Measurements from ENCODE around the gene SPEM1.
"Not testable (repeated sequence)": the region's sequence is repeated elsewhere in the genome, so short reads cannot be mapped to it uniquely, and the experiment has no call there.

The SPEM1 gene

DNA sequence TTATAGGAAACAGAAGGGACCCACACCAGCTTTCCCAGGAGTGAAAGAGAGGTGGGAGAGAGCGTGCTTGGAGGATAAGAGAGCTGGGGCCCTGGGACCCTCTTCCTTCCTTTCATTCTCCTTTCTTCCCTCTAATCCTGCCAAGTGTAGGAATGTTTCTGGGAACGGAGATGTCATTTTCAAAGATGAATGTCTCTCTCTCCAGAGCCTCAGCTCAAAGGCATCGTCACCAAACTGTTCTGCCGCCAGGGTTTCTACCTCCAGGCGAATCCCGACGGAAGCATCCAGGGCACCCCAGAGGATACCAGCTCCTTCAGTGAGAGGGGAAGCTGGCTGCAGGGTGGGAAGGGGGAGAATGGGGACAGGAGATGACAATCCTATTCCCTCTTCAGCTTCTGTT, 21.1 kb downstream of the SPEM1 start:
- DNase-seq (ENCODE audit: low read depth), result no peak

DNA sequence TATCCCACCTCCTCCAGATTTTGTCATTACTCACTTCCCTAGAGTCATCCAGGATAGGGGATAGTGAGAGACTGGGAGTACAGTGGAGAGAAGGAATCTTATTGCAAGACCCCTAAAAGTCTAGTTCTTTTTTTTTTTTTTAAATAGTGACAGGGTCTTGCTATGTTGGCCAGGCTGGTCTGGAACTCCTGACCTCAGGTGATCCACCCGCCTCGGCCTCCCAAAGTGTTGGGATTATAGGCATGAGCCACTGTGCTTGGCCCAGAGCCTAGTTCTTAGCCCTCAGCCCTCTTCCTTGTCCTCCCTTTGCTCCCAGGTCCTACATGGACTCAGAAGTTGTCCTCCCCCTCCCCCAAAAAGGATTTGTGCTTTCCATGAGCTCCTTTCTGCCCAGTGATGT, 22.0 kb downstream of the SPEM1 start:
- DNase-seq (ENCODE audit: low read depth), result no peak

DNA sequence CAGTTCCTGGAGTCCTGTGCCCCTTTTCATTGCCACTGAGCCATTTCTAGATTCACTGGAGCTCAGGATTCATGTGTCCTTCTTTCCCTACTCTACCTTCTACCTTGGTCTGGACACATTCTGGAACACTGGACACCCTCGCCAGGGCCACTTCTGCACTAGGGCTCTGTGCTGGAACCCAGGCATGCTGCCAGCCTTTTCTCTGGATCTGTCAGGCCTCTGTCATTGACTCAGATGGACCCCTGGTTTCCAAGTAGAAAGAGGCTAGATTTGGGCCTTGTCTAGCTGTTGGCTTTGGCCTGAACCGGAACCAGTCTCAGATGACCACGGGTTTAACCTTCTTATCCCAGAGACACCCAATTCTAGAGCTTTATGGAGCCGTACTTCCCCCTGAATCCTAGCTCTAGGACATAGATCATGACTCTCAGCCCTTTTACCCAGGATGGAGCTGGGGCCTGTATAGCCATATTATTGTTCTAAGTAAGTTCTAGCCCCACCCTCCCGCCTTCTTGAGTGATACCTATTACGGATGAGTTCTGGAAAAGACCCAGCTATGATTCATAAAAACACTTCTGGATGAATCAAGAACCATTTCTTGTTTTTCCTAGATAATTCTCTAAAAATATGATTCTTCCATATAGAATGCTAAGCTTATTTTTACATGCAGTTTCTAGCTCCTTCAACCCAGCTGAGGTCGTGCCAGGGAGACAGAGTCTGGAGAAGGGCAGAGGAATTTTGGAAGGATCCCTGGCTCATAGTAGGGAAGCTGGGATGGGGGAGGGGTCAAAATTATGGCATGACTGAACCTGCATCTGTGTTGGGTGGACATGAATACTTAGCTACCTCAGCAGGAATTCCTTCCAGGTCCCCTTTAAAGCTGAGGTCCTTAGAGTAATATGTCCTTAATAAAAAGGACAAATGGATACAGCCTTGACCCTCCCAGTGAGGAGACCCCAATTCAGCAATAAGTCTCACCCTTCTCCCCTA, 23.7 kb downstream of the SPEM1 start:
- no peak for DNase-seq (ENCODE audit: low read depth)

DNA sequence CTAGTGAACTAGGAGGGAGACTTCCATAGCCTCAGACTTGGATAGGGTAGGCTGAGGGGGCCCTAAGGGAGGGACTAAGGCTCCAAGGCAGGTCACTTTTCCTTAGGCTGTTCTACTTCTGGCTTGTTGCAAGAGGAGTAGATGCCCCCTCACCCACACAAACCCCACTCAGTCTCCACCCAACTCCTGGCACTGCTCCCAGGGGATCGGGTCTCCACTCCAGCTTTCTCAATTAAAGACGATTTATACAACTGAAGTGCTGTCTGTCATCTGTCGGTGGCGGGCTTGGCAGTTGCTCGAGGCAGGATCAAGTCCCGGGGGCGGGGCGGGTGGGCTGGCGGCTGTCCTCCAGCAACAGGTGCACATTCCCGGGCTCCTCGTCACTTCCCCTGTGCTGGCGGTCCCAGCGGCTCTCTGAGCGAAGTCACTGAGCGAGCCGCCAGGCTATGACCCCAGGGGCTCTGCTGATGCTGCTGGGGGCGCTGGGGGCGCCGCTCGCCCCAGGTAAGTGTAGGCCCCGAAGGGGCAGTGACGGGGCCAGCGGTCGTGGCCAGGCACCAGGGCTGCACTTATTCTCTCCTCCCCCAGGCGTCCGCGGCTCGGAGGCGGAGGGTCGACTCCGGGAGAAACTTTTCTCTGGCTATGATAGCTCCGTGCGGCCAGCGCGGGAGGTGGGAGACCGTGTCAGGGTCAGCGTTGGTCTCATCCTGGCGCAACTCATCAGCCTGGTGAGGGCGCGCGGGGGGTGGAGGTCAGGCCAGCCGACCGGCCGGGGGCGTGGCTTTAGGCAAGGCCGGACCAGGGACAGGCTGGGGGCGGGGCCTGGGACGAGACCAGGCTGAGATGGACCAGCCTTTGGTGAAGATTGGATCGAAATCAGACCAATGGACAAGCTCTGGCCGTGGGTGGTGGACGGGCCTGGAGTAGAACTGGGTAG, 24.8 kb downstream of the SPEM1 start, which contains the start of gene CHRNB1:
Gene CHRNB1, plus strand, starts transcription at position 380 of the 937 bp plus-strand sequence. Its CDS starts 67 bp downstream, at position 447.
- no peak for DNase-seq (ENCODE audit: low read depth)

DNA sequence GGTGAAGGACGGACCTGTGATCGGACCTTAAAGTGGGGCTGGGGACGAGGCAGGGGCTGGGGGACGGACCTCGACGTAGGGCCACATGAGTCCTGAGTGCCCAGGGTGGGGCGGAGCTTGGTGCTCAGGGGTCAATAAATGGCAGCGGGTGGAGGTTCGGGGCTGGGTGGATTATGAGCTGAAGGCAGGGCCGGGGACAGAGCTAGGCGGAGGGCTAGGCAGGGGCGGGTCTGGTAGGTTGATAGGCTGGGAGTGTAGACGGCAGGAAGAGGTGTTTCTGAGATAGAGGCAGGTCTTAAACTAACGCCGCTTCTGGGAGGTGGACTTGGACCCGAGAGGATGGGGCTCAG, 25.5 kb downstream of the SPEM1 start:
- DNase-seq (ENCODE audit: low read depth), result no peak

DNA sequence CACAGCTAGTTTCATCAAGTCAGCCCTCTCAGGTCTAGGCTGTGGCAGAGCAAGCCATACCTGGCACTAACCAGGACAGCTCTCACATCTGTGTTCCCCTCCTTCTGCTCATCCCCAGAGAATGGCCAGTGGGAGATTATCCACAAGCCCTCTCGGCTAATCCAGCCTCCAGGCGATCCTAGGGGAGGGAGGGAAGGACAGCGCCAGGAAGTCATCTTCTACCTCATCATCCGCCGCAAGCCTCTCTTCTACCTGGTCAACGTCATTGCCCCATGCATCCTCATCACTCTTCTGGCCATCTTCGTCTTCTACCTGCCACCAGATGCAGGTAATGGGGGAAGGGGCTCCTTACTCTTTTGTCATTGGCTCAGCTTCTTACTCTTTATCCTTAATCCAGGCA, 28.3 kb downstream of the SPEM1 start:
- DNase-seq (ENCODE audit: low read depth), result no peak

DNA sequence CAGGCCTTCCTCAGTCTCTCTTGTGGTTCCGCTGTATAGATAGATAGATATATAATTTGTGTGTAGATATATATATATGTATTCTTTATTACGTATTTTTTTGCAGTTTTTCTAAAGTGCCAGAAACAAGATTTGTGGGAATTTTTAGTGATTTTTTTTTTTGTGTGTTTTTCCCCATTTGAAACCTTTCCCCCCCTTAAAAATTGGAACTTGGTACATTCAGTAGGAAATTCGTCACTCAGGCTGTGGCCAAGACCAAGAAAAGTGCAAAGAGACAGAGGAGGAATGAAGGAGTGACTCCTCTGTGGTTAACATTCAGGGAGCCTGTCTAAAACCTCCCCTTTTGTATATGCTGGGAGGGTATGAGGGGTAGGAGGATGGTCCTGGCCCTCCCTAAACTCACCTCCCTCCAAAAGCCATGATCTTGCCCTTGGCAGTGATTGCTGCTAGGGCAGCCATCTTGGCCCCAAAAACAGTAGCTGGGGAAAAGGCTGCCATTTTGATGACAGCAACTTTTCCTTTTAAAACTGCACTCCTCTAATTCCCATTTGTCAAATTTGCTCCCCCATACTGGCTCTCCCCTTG, 39.9 kb downstream of the SPEM1 start:
- no peak for DNase-seq (ENCODE audit: low read depth)

DNA sequence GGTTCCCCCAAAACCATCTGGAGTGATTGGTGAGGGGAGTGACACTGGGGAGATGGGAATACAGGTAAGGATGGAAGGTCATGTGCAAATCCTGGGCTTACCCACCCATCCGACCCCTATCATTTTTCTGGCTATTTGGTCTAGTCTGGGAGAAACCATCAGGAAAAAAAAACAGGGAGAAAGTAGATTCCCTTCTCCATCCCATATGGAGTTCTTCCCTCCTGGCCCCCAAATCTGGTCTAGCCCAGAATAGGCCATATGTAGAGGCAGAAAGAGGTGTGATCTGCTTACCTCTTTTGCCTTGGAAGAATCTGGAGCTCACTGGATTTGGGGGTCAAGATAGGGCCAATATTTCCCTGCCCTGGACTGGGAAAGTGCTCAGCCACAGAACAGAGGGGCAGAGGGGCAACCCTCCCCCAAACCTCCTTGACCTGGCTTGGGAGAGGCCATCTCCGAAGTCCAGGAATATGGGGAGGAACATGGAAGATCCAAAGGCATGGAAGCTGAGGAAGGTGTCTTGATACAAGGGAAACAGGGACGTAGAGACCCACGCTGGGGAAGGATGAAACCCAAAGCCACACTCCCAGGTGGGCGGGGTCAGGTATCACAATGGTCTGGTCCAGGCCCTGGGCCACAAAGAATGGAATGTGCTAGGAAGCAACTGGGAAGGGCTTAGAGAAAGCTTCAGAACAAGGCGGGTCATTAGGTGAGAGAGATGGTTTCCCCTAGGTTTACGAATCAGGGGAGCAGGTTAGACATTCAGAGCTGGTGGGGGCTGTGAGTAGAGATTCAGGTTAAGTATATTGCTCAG, 40.9 kb downstream of the SPEM1 start:
- DNase-seq (ENCODE audit: low read depth), result no peak

DNA sequence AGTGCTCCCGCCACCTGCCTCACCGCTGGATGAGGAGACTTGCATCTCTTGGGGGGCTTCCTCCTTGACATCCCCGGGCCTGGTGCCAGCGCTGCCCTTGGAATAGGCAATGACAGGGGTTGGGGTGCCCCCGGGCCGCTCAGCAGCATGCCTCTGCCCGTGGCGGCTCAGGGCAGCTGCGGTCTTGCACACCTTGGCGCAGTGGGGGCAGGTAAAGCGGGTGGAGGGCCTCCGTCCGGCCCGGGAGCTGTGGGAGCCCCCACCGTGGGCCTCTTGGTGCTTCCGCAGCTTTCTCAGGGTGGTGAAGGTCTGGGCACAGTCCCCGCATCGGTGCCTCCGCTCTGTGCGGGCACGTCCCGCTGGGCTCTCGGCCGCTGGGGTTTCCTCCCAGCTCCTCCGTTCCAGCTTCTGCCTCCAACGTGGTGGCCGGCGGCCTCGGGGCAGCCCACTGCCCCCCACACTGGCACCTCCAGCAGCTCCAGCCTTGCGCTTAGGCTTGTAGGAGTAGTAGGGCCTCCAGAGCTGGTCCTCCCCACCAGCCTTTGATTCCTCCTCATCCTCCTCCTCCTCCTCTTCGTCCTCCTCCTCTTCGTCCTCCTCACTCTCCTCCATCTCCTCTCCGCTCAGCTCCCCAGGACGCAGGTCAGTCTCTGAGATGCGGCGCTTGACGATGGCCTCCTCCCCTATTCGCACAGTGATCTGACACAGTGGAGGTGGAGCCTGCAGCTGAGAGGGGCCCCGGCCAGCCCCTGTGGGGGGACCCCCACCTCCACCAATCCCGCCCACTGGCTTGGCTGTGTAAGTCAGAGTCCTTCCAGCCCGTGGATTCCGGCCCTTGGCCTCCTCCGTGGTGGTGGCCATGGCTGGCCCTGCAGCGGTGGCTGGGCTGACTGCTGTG, 42.6 kb downstream of the SPEM1 start:
- no peak for DNase-seq (ENCODE audit: low read depth)

DNA sequence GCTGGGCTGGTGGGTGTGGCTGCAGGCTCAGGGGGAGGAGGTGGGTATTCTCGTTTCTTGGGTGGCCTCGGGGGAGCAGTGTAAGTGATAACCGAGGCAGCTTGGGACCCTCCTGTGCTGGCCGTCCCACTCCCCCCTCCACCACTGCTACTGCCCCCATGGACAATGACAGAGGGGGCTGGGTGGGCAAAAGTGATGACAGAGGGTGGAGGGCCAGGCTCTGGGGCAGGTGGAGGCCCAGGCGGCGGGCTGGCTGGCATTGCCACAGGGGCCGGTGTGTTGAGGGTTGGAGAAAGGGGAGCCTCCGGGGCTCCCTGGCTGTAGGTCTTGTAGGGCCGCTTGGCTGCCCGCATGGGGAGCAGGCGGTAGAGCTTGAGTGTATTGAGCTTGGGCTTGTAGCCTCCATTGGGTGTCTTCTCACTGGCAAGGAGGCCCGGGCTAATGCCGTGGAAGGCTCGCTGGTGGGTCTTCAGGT, 43.3 kb downstream of the SPEM1 start:
- no peak for DNase-seq (ENCODE audit: low read depth)

DNA sequence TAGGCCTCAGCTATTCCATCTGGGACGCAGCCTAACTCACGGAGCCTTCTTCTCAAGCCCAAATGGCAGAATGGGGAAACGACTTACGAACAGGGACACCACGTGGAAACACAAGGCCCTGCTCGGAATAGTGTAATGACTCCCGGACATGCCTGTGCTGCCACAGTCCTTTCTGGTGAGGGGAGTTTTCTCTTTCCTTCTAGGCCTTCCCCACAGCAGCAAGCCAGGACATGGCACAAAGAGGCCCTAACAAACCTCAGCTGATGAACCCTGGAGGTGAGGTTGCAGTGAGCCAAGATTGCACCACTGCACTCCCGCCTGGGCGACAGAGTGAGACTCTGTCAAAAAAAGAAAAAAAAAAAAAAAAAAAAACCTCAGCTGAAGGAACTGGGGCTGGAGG, 44.0 kb downstream of the SPEM1 start:
- DNase-seq (ENCODE audit: low read depth), result no peak

DNA sequence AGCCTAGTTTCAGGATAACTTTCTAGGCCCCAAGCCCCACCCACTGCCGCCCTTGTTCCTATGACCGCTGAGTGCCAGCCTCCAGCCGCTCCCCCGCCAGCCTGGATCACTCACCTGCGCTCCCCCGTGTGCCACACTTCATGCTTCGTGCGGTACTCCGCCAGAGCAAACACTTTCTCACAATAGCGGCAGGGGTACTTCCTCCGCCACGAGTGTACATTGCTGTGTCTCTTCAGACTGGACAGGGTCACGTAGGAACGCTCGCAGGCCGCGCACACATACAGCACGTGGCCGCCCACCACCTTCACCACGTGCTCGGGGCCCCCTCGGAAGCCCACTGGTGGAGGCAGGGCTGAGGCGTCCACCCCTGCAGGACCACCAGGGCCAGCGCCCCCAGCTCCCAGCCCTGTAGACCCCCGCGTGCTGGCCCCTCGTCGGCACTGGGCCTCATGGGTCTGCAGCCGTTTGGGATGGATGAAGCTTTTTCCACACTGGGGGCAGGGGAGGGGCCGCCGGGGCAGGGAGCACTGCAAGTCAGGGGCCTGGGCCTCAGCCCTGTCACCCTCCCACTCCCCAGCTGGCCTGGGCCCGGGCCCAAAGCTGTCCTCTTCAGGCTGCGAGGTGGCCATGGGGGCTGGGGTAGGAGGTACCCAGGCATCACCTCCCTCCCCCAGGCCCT, 45.6 kb downstream of the SPEM1 start:
- DNase-seq (ENCODE audit: low read depth), result no peak

DNA sequence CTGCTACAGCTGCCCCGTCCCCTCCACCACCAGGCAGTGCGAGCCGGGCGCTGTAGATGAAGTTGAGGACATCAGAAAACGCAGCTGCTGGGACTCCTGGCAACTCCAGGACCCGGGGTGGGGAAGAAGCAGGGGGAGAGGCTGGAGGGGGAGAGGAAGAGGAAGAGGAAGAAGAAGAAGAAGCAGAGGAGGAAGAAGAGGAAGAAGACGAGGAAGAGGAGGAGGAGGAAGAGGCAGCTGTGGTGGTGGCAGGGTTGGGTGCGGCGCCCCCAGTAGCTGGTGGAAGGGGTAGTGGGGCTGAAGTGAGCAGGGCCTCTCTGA, 46.2 kb downstream of the SPEM1 start:
- DNase-seq (ENCODE audit: low read depth), result no peak

DNA sequence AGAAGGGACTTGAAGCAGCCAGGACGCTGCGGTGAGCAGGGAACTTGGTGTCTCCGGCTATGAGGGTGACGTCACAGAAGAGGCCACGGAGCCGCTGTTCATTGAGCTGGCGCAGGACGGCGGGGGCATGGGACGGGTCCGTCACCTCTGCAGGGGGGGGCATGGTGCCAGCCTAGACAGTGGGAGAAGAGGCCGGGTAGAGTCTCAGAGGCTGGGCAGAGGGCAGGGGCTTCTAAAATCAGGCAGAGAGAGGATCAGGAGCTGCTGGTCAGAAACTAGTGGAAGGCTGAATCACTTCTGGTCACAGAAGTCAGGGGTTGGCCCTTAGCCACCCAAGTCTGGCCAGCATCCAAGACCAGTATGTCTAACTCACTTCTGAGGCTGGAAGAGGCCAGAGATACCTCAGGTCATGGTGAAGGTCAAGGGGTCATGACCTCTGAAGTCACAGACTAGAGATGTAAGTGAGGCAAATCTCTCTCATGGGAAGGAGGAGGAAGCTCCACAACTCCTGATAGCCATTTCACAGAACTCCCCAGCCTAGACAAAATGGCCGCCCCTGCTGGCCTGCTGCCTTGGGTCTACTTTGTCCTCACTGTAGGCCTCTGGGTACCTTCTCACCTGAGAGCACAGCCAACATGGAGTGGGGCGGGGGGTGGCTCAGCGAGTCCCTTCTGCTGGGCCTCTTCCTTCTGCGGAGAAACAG, 46.7 kb downstream of the SPEM1 start:
- DNase-seq (ENCODE audit: low read depth), result no peak

DNA sequence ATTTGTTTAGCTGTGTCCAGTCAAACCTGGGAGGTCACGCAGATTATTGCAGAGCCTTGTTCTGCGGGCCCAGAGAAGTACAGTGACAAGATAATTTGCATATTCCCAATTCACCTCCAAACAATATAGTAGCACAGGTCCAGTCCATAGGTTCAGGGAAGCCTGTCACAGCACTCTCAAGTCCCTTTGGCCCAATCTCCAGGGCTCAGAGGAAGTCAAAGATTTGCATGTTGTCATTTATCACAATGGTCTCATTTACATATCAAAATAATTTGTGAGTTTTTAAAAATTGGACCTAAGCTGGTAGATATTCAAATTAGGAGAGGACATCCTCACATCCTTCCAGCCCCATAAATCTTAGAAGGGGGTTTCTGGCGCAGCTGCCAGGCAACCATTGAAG, 47.4 kb downstream of the SPEM1 start:
- DNase-seq (ENCODE audit: low read depth), result no peak

DNA sequence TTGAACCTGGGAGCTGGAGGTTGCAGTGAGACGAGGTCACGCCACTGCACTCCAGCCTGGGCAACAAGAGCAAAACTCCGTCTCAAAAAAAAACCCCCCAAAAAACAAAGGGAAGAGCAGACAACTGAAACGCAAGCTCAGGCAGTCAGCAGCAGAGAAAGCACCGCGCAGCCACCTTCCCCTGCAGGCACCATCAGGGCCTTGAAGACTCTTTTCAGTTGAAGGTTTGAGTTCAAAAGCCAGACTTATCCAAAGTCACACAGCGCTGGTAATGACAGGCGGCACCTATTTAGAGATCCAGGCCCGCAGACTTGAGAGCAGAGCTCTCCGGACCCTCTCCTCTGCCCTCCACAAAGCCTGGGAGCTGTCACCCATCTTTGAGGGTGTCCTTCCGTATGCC, 48.2 kb downstream of the SPEM1 start:
- no peak for DNase-seq (ENCODE audit: low read depth)

DNA sequence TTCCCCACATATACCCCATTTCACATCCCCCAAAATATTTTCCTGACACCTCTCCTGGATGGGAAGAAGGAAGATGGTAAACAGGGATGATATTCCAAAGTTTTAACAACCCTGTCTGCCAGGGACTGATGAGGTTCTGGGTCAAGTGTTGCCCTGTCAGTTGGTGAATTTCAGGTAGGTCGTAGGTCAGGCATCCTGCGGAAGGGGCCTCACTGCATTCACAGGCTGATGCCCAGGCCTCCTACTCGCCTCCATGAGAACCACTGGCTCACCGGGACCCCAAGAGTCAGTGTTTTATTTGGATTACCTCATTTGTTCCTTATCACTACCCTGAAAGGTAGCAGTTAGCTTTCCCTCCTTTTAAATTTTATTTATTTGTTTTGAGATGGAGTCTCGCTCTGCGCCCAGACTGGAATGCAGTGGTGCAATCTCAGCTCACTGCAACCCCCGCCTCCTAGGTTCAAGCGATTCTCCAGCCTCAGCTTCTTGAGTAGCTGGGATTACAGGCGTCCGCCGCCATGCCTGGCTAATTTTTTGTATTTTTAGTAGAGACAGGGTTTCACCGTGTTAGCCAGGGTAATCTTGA, 48.8 kb downstream of the SPEM1 start:
- DNase-seq (ENCODE audit: low read depth), result no peak

DNA sequence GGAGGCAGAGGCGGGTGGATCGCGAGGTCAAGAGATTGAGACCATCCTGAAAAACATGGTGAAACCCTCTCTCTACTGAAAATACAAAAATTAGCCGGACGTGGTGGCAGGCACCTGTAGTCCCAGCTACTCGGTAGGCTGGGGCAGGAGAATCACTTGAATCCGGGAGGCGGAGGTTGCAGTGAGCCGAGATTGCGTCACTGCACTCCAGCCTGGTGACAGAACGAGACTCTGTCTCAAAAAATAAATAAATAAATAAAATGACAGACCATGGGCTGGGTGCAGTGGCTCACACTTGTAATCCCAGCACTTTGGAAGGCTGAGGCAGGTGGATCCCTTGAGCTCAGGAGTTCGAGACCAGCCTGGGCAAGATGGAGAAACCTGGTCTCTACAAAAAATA, 49.7 kb downstream of the SPEM1 start:
- DNase-seq (ENCODE audit: low read depth), result not testable (repeated sequence)

DNA sequence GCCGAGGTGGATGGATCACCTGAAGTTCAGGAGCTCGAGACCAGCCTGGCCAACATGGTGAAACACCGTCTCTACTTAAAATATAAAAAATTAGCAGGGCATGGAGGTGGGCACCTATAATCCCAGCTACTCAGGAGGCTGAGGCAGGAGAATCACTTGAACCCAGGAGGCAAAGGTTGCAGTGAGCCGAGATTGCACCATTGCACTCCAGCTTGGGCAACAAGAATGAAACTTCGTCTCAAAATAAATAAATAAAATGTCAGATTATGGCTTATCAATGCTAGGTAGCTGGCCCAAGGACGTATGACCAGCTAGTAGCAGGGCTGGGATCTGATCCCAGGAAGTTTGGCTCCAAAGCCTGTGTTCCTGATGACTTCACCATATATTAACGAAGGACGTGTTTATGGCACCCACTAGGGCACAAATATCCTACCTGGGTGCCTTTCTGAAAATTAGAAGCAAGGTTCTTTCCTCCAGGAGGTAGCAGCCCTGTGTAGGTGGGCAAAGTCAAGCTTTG, 50.4 kb downstream of the SPEM1 start:
- not testable (repeated sequence) for DNase-seq (ENCODE audit: low read depth)
